GM12872 (cell line): ENCODE measurements around the gene TAOK2.

Source experiments
- TF ChIP-seq, protein P1 (sequence below): IDR thresholded peaks from 3 replicates; pipeline ENCODE4 v1.5.1; 2011; ENCODE audit warnings: low read depth, mild to moderate bottlenecking, low read length, moderate library complexity; ENCODE audit not compliant: insufficient read depth

Gene TAOK2

DNA sequence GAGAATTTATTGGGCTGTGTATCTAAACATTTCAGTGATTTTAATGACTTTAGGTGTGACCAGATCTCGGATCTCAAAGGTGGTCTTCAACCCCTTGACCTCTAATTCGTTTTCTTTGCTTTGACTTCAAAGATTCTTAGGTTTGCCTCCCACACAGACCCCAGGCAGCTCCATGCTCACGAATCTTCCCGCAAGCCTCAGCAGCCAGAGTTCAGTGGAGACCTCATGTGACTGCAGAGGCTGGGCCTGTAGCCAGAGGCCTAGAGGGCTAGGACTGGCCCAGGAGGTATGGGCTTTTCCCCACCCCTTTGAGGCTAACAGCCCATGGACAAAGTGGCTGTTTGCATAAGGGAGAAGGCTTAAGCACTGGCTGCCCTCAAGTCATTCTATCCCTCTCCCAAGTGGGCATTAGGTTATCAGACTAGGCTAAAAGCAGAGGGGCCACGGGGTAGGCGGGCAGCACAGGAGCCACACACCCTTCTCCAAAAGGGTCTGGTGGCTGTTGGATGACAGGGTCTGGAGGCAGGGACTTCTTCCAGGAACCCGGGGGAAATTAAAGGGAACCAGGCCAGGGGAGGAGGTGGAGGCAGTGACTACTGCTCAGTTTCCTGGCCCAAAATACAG is 18.8 kb downstream of the TAOK2 start:
- TF ChIP-seq, protein P1, sequence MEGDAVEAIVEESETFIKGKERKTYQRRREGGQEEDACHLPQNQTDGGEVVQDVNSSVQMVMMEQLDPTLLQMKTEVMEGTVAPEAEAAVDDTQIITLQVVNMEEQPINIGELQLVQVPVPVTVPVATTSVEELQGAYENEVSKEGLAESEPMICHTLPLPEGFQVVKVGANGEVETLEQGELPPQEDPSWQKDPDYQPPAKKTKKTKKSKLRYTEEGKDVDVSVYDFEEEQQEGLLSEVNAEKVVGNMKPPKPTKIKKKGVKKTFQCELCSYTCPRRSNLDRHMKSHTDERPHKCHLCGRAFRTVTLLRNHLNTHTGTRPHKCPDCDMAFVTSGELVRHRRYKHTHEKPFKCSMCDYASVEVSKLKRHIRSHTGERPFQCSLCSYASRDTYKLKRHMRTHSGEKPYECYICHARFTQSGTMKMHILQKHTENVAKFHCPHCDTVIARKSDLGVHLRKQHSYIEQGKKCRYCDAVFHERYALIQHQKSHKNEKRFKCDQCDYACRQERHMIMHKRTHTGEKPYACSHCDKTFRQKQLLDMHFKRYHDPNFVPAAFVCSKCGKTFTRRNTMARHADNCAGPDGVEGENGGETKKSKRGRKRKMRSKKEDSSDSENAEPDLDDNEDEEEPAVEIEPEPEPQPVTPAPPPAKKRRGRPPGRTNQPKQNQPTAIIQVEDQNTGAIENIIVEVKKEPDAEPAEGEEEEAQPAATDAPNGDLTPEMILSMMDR: no peak

DNA sequence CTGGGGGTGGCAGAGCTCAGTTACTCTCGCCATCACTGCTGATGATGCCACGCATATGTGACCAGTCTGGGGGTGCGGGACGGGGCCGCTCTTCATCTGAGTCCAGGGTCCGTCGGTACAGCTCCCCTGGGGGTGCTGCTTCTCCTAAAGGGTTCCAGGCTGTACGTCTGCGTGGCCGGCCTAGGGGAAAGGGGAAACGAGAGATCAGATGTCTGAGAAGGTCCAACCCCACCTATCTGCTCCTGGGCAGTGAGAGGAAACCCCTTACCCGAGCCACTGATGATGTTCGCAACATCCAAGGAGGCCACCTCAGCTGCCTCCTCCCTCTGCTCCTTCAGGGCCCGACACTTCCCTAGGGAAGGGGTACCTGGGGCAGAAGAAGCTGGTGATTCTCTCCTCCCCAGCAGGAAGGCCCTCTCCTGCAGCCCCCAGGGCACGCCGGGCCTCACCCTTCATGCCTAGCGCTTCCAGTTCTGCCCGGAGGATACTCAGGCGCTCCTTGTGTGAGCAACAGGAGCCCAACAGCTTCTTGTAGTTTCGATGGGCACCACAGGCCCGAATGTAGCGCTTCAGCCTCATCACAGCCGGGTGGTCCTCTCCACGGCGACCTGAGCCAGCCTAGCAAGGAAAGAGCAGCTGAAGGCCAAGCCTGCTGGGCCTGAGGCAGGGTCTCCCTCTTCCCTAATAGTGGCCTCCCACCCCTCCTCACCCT is 19.7 kb downstream of the TAOK2 start:
- TF ChIP-seq, protein P1: no peak

DNA sequence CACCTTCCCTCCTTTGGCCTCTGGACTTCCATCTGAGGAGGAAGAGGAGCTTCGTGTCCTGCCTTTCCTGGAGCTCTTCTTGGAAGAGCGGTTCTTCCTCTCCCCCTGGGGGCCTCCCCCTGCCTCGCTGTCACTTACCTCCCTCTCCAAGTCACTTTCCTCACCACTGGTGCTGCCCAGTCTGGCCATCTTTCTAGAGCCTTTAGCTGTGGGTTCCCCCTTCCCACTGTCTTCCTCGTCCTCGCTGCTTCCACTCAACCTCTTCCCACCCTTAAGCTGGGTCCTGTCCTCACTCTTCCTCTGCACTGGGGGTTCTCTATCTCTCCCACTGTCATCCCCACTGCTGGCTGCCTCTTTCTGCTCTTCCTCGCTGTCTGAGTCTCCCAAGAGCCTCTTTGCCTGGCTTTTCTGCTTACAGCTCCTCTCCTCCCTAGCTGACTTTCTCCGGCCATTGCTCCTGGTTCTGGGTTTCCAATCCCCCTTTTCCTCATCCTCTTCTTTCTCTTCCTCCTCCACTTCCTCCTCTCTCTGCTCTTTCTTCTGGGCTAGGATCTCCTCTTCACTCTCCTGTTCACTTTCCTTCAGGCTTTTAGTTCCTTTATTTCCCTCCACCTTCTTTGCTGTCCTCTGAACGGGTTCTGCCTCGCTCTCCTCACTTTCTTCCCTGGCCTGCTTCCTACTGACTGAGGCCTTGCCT is 20.4 kb downstream of the TAOK2 start:
- TF ChIP-seq, protein P1: no peak

DNA sequence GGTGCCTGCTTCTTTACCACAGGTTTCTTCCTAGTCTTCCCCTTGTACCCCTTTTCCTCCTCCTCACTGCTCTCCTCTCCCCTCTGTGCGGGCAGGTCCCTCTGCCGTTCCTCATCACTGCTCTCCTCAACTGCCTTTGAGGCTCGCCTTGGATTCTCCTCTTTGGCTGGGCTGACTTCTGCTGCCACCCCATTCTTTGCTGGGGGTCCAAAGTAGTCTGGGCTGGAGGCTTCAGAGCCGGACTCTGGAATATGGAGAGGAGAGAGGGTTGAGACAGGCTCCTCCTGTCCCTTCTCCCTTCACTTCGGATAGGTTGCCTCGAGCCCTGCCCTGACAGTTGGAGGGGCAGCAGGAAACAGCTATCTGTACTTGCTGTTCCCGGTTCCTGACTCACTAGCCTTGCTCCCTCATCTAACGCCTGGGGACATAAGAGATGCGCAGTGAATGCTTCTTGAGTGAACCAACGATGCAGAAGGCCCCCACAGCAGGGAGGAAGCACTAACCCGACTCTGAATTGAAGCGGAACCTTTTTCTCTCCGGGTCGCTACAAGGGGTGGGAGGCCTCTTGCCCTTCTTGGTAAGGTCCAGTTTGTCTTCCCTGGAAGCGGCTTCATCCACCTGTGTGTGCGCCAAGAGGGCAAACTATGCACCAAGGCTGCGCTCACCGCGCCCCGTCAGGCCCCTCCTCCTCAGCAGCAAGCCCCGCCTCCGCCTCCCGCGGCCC is 21.1 kb downstream of the TAOK2 start:
- TF ChIP-seq, protein P1: no peak

DNA sequence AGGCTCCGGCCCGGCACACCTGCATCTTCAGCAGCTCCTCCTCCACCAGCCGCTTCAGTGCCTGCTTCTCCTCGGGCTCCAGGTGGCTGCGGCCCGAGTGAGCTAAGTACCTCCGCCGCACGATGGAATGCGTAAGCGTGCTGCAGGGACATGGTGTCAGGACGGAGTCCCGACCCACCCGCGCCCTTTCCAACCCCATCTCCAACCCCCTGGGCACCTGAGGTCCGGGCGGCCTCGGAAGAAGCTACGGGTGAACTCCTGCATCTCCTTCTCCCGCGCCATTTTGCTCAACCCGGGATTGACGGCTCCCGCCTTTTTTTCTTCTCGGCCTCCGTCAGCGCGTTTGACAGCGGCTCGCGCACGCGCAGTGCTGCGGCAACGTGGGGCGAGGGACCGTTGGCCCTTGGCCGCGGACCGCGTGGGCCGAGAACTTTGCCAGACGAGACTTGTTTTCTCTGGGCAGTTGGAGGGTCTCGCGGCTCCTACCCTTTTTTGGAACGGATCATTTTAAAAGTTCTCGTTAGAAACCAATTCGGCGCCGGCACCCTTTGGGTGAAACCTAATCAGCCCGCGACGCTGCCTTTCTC is 21.7 kb downstream of the TAOK2 start, which contains the start of gene HIRIP3:
Gene HIRIP3 (minus strand): TSS at position 294 of the 587 bp plus-strand sequence. CDS start 12 bp downstream, at position 282.
- TF ChIP-seq, protein P1: no peak

DNA sequence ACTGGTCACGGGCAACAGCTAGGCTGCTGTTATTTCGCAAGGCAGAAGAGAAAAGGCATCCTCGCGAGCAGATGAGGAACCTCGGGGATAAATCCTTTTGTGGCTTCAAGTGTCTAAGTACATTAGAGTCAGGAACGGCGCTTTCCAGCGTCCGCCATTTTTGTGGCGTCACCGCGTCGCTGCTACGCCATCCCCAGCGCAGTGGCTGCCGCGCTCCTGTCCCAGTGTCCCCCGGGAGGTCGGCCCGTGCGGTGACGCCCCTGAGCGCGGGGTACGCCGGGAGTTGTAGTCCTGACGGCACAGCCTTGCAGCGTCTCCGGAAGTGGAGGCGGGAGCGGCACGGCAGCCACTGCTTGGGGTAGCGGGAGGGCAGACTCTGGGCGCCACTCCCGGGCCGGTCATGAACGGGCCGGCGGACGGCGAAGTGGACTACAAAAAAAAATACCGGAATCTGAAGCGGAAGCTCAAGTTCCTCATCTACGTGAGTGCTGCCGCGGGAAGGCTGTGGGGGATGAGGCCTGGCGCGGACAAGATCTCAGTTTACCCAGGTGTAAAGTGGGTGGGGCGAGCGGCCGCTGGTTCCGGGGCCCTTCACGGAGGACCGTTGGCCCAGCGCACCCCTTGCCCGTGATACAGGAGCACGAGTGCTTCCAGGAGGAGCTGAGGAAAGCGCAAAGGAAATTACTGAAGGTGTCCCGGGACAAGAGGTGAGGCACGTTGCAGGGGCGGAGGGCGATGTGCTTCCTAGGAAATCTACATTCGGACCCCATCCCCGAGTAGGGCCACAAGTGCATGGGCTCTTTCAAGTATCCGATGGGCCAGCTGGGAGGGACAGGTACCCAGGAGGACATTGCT is 22.5 kb downstream of the TAOK2 start, which contains the start of gene INO80E:
Gene INO80E (plus strand): TSS at position 331 of the 855 bp plus-strand sequence. CDS start 70 bp downstream, at position 401.
- TF ChIP-seq, protein P1: no peak
